ENCODE measurements around the gene ZDHHC1.

ZDHHC1 gene

GRCh38 chr16:67454852-67455251 lies 38.6 kb upstream of the ZDHHC1 start:
- no peak for TF ChIP-seq GATA2 (IDR thresholded peaks at IDR 0.05; ENCODE audit: low read depth, low read length)
- TF ChIP-seq GATA3 (IDR thresholded peaks at IDR 0.05; ENCODE audit: low read depth, low read length): no peak

- TF ChIP-seq GATA3 (IDR thresholded peaks at IDR 0.05; ENCODE audit: low read depth, low read length) (no peak), GATA2 (IDR thresholded peaks at IDR 0.05; ENCODE audit: low read depth, low read length) (no peak)
Observed at GRCh38 chr16:67454104-67454503, 37.8 kb upstream of the ZDHHC1 start.

- no peak for TF ChIP-seq GATA2 (IDR thresholded peaks at IDR 0.05; ENCODE audit: low read depth, low read length)
- TF ChIP-seq GATA3 (IDR thresholded peaks at IDR 0.05; ENCODE audit: low read depth, low read length): no peak
Observed at GRCh38 chr16:67451704-67452435, 35.6 kb upstream of the ZDHHC1 start.

- no peak for TF ChIP-seq GATA2 (IDR thresholded peaks at IDR 0.05; ENCODE audit: low read depth, low read length)
- no peak for TF ChIP-seq GATA3 (IDR thresholded peaks at IDR 0.05; ENCODE audit: low read depth, low read length)
Observed at GRCh38 chr16:67451061-67451703, 34.9 kb upstream of the ZDHHC1 start.

- TF ChIP-seq GATA2 (IDR thresholded peaks at IDR 0.05; ENCODE audit: low read depth, low read length): no peak
- TF ChIP-seq GATA3 (IDR thresholded peaks at IDR 0.05; ENCODE audit: low read depth, low read length): no peak
Observed at GRCh38 chr16:67449739-67450138, 33.5 kb upstream of the ZDHHC1 start.

GRCh38 chr16:67449336-67449735 lies 33.1 kb upstream of the ZDHHC1 start:
- TF ChIP-seq GATA3 (IDR thresholded peaks at IDR 0.05; ENCODE audit: low read depth, low read length) (no peak), GATA2 (IDR thresholded peaks at IDR 0.05; ENCODE audit: low read depth, low read length) (no peak)

GRCh38 chr16:67448580-67448979 lies 32.3 kb upstream of the ZDHHC1 start:
- no peak for TF ChIP-seq GATA3 (IDR thresholded peaks at IDR 0.05; ENCODE audit: low read depth, low read length)

- TF ChIP-seq GATA3 (IDR thresholded peaks at IDR 0.05; ENCODE audit: low read depth, low read length) (no peak), GATA2 (IDR thresholded peaks at IDR 0.05; ENCODE audit: low read depth, low read length) (no peak)
Observed at GRCh38 chr16:67447508-67448076, 31.3 kb upstream of the ZDHHC1 start.

GRCh38 chr16:67446968-67447507 lies 30.8 kb upstream of the ZDHHC1 start:
- TF ChIP-seq GATA3 (IDR thresholded peaks at IDR 0.05; ENCODE audit: low read depth, low read length) (no peak), GATA2 (IDR thresholded peaks at IDR 0.05; ENCODE audit: low read depth, low read length) (no peak)

GRCh38 chr16:67445913-67446907 lies 29.9 kb upstream of the ZDHHC1 start:
- TF ChIP-seq GATA2 (IDR thresholded peaks at IDR 0.05; ENCODE audit: low read depth, low read length): no peak
- no peak for TF ChIP-seq GATA3 (IDR thresholded peaks at IDR 0.05; ENCODE audit: low read depth, low read length)

- TF ChIP-seq GATA2 (IDR thresholded peaks at IDR 0.05; ENCODE audit: low read depth, low read length): no peak
- TF ChIP-seq GATA3 (IDR thresholded peaks at IDR 0.05; ENCODE audit: low read depth, low read length): no peak
Observed at GRCh38 chr16:67445441-67445912, 29.2 kb upstream of the ZDHHC1 start.

- TF ChIP-seq GATA2 (IDR thresholded peaks at IDR 0.05; ENCODE audit: low read depth, low read length): no peak
- TF ChIP-seq GATA3 (IDR thresholded peaks at IDR 0.05; ENCODE audit: low read depth, low read length): no peak
Observed at GRCh38 chr16:67445126-67445426, 28.8 kb upstream of the ZDHHC1 start.

GRCh38 chr16:67444259-67445125 lies 28.2 kb upstream of the ZDHHC1 start:
- no peak for TF ChIP-seq GATA3 (IDR thresholded peaks at IDR 0.05; ENCODE audit: low read depth, low read length)
- no peak for TF ChIP-seq GATA2 (IDR thresholded peaks at IDR 0.05; ENCODE audit: low read depth, low read length)
